Omental fat pad (tissue), 4 donors: ENCODE results near the gene PRR7. TPM values are rescaled to one million over a fixed set of nuclear protein-coding genes. Genes with fewer than 3 reads are reported as not detected.

Experiments
- ATAC-seq: fragments of 150-250 bp; one replicate; pipeline ENCODE4 v1.9.1; 2016; ENCODE audit warnings: mild to moderate bottlenecking, moderate library complexity; ENCODE audit not compliant: low FRiP score
- DNase-seq: peaks from one replicate; pipeline ENCODE4 v3.0.0-alpha.2; 2019; ENCODE audit warnings: low spot score
- total RNA-seq, 4 donors: library from RNA; depleted of rRNA; stranded (reverse); fragments of >200 nt; gene quantifications; one replicate each; pipeline ENCODE4 v1.1.0, GENCODE V29; 2016
- TF ChIP-seq, protein P1 (sequence below), 3 donors: fragments of 450-650 bp; IDR thresholded peaks; one replicate each; pipeline ENCODE4 v1.5.1; 2016 to 2017; ENCODE audit warnings: antibody characterized with exemption in 3 of 3, mild to moderate bottlenecking in 3 of 3, moderate library complexity in 2 of 3

Gene PRR7
- total RNA-seq, 4 donors from 2014 or later, result 1.6 to 2.8 (median 2.1) TPM; not detected in 1

DNA sequence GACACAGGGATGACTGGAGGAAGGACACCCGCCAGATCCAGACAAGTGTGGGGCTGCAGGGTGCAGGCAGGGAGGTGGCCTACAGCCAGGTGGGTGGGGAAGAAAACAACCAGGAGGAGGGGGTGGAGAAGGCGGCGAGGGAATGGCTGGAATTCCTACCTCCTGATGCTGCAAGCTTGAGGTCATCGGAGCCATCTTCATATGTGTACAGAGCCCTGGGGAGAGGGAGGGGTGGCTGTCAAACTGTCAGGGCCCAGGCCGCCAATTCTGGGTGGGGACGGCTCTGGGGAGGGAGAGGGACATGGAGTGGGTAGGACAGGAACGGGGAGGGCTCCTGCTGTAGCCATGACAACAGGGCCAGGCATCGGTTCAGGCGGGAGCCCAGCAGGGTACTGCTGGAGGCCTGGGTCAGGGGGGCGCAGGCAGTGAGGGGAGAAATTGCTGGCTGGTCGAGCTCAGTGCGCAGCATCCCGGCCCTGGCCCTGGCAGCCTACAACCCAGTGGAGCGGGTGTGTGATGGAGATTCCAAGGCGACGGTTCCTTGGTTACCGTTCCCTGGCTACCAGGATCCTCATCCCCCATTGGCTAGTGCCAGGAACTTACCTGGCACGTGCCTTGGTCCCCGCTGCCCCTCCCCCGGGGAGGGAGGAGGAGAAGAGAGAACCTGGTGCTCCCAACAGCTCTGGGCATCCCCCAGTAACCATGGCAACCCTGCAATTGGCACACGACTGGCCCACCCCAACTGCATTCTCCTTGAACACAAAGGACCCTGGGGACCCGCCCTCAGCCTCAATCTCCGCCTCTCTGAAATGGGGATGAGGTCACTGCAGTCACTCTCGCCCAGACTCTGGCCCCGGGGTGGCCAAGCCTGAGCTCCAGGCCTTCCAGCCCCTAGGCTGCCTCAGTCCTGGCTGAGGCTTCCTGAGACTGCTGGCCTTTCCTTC lies 22.3 kb downstream of the PRR7 start:
- ATAC-seq (no peak), DNase-seq (no peak)
- TF ChIP-seq, protein P1, sequence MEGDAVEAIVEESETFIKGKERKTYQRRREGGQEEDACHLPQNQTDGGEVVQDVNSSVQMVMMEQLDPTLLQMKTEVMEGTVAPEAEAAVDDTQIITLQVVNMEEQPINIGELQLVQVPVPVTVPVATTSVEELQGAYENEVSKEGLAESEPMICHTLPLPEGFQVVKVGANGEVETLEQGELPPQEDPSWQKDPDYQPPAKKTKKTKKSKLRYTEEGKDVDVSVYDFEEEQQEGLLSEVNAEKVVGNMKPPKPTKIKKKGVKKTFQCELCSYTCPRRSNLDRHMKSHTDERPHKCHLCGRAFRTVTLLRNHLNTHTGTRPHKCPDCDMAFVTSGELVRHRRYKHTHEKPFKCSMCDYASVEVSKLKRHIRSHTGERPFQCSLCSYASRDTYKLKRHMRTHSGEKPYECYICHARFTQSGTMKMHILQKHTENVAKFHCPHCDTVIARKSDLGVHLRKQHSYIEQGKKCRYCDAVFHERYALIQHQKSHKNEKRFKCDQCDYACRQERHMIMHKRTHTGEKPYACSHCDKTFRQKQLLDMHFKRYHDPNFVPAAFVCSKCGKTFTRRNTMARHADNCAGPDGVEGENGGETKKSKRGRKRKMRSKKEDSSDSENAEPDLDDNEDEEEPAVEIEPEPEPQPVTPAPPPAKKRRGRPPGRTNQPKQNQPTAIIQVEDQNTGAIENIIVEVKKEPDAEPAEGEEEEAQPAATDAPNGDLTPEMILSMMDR (IDR thresholded peaks at IDR 0.05), result no peak

DNA sequence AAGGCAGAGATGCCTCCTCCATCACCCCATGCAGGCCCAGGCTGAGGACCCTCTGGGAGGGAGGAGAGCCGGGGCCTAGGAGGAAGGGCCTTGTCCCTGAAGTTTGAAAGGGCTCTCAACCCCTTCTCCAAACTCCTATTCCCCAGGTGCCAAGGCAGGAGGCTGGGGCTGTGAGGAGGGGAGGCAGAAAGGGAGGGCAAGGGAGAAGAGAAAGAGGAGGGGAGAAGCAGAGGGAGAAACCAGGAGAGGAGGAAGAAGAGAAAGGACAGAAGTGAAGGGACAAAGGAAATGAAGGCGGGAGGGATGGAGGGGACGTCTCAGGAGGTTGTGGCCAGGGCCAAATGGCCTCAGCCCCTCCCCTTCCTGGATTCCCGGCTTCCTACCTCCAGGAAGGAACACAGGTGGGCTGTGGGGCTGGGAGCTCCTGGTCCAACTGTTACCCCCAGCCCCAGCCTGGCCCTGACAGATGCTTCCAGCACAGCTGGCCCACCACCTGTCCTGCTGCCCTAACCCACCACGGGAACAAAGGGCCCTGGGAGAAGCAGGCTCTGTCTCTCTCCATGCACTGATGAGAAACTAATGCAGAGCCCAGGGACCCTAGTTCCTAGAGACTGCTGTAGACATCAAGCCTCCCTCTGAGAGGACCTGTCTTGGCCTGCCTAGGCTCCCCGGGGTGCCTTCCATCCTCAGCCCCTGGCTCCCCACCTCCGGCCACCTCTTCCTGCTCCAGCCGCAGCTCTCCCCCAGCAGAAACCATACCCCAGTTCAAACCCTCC lies 23.3 kb downstream of the PRR7 start:
- ATAC-seq (no peak), DNase-seq (no peak)
- TF ChIP-seq, protein P1 (IDR thresholded peaks at IDR 0.05), result no peak

- ATAC-seq (no peak), DNase-seq (no peak)
- TF ChIP-seq, protein P1 (IDR thresholded peaks at IDR 0.05), result no peak
These were observed 24.3 kb downstream of the PRR7 start for GRCh38 chr5:177470759-177471536.

DNA sequence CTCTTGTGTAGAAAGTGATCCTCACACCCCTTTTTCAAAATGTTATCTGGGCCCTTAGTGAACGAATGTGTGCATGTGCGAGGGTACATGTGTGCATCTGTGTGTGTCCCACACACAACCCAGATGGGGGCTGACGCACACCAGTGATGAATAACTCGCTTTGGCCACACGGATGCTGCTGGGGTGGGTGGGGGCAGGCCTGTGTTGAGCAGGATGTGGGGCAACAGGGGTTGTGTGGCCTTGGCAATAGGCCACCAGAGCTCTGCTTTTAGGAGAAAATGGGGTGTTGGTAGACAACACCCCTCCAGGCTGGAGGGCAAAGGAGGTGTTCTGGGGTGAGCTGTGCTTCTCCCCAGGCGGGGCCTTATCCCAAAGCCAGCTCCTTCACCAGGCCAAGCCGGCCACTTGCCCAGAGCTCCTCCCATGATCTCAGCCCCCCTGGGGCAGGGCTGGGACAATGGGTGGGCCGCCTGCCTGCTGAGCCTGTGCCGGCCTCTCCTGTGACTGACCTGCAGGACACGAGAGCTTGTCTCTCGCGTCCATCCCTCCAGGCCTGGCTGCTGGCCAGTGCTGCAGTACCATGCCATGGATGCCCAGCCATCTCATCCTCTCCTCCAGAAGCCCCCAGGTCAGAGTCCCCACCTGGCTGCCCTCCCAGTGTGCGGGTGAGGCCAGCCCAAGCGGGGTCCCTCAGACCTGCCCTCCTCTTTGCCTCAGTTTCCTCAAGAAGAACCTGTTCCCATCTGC lies 25.2 kb downstream of the PRR7 start:
- no peak for ATAC-seq
- TF ChIP-seq, protein P1 (IDR thresholded peaks at IDR 0.05), result no peak
- no peak for DNase-seq

GRCh38 chr5:177472460-177473442 lies 26.1 kb downstream of the PRR7 start:
- DNase-seq (no peak), ATAC-seq (peak; percentile 39)
- TF ChIP-seq, protein P1 (IDR thresholded peaks at IDR 0.05), result no peak
